Measurements from ENCODE around the gene DGKD.

DGKD gene

DNA sequence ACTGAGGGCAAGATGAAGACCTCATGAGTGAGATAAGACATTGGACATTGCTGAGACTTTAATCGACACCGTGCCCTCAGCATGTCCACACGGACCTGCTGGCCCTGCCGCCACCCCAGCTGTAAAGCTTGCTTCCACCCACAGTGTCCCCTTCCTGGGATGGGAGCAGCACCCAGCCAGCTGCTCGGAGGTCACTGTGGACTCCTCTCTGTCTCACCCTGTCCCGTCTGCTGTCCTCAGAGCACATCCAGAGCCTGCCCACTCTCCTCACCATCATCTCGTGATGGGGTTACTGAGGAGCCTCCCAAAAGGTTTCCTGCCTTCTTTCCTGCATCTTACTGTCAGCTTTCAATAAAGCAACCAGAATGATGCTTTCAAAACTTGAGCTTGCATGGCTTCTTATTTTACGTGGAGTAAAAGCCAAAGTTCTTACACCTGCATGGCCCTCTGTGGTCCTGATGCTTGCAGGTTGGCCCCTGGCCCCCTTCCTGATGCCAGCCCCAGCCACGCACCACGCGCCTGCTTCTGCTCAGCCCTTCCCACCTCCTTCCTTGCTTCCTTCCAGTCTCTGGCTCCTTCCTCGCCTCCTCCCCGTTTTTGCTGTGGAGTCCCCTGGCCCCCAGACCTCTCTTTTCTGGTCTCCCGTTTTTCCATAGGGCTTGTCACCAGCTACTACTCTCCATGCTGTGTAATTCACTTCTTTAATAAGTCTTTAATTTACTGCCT is 67.0 kb downstream of the DGKD start:
- intact Hi-C loops (cut with DNase I): no loop called here
- DNase-seq: no peak

DNA sequence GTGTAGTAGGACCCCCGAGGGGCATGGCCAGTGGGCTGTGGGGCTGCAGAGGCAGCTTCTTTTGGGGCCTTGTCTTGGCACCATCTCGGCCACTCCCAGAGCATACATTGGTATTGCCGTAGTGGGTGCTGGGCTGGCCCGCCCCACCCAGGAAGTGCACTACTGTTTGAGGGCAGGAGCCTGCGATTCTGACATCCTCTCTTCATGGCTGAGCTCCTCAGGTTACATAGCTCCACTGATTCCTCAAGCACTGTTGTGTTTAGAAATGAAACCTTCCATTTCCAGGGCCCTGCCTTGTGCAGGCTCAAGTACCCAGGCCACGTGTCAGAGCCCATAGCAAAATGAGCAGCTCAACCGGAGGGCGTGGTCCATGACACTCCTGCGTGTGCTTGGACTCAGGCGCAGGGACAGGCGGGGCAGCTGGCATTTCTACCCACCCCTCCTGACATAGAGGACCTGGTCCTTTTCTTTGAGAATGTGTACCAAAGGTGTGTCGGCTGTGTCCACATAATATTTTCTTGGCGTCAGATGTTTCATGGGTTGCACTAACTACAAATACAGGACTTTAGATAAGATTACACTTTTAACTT is 67.9 kb downstream of the DGKD start:
- DNase-seq: no peak
- intact Hi-C loops (cut with DNase I): no loop called here

DNA sequence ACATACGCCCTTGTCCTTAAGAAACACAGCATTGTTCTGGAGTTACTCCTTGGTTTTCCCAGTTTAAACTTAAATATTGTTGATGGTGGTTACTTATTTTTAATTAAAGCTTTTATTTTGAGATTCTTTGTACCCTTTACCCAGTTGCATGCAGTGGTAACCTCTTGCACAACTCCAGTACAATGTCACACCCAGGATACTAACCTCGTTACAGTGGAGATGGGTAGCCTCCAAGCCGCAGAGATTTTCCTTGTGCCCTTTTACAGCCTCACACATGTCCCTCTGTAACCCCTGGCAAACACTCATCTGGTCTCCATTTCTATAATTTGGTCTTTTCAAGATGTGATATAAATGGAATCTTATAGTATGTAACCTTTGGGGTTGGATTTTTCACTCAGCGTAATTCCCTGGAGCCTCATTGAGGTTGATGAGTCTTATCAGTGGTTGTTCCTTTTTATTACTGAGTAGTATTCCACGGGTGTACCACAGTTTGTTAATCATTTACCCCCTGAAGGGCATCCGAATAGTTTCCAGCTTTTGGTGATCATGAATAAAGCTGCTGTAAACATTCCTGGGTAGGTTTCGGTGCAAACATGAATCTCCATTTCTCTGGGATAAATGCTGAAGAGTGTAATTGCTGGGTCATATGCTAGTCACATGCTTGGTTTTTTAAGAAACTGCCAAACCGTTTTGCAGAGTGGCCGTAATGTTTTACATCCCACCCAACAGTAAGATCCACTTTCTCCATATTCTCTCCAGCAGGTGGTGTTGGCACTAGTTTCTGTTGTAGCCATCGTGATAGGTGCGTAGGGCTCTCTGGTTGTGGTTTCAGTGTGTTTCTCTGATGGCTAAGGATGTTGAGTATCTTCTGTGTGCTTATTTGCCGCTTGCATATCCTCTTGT is 68.6 kb downstream of the DGKD start:
- no peak for DNase-seq
- intact Hi-C loops (cut with DNase I): no loop called here

DNA sequence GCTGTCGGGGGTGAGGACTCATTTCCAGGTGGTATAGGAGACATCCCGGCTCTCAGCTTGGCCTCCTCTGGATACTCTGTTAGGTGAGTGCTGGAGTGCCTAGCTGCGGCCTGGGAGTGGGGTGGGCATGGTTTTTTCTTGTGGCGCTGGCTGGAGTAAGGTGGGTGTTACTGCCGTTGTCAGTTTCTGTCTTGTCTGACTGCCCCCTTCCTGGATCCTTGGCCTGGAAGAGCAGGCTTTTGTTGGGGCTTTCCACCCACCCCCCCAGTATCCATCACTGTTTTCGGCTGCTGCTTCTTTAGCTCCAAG is 69.2 kb downstream of the DGKD start:
- no peak for DNase-seq
- intact Hi-C loops (cut with DNase I): no loop called here

DNA sequence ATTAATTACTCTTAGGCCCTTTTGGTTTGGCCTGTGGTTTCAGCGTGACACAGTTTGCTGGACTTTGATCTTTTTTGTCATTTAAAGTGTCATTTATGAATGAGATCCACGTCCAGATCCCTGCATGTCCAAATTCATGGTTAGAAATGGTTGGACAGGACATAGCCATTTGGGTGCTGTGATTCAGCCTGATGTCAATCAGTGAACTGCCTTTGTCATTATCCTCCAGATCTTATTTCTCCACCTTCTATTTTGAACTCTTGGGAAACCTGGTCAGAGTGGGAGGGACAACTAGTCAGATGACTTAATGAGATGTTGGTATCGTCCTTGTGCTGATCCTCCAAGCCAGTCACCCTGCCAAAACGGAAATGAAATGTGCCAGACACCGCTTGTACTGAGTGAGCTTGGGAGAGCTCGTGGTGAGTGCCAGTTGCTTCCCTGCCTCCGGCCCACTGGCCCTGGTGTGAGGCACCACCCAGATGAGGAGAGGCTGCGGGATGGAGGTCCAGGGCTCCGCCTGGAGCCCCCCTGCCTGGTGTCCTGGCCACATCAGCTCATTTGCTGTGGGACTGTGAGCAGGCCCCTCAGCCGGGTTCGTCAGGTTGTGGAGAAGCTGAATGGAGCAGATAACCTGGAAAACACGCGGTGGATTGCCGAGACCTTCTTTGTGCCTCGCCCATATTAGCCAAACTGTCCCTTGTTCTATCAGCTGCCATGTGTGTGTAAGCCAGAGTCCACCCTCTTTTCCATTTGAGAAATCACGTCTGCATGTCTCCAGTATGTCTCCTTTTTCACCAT is 70.1 kb downstream of the DGKD start:
- DNase-seq: no peak
- intact Hi-C loops (cut with DNase I): no loop called here

DNA sequence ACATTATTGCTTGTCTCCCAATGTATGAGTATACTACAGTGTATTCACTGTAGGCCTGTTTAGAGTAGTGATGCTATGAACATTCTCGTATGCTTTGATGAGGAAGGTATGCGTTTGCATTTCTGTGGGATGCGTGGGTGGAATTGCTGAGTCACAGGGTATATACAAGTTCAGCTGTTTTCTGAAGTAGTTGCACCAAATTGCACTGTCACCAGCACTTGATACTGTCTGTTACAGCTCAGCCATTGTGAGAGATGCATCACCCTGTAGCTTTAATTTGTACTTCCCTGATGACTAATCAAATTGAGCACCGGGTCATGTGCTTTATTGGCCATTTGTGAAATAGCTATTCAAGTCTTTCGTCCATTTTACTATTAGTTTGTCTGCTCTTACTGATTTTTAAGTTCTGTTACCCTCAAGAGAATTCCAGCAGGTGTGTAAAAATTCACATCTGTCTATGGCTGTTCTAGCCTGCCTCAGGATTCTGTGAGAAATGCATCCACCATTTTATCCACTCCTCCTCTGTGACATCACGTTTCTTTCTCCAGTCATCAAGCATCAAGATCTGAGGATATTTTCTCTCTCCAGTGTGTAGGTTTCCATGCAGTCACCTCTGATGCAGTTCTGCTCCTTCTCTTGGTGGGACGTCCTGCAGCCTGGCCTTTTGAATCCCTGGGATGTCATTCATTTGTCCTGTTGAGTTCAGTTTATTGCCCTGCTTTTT is 72.5 kb downstream of the DGKD start:
- intact Hi-C loops (cut with DNase I): no loop called here
- no peak for DNase-seq

DNA sequence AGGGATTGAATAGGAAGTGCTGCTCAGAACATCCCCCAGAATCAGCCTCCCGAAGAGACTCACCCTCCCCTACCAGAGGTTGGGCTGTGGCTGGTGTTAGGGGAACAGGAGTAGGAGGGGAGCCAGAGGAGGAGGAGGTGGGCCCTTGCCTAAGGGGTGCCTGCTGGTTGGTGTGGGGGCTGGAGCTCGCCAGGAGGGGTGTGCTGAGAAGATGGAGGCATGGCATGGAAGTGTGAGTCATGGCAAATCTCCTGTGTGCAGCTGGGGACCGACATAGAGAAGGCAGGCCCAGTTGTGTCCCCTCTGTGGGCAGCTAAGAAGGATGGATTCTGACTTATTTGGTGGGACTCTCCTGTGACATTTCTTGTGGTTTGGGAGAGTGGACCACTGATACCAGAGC is 73.7 kb downstream of the DGKD start:
- DNase-seq: no peak
- intact Hi-C loops (cut with DNase I): no loop called here

DNA sequence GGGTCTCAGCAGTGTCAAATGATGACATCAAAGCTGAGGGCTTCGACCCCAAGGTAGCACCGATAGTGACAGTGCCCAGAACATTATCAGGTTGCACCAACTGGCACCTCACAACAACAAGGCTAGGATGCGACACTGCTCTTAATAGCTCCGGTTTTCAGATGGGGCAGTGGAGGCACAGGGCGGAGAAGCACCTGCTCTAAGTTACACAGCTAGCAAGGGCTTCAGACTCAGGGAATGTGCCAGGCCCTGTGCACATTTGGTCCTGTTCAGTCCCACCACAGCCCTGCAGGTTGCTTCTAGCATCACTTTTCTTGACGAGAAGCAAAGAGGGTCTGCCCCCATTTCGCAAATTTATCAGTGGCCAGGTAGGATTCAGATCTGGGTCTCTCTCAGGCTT is 74.1 kb downstream of the DGKD start:
- no peak for DNase-seq
- intact Hi-C loops (cut with DNase I): no loop called here

DNA sequence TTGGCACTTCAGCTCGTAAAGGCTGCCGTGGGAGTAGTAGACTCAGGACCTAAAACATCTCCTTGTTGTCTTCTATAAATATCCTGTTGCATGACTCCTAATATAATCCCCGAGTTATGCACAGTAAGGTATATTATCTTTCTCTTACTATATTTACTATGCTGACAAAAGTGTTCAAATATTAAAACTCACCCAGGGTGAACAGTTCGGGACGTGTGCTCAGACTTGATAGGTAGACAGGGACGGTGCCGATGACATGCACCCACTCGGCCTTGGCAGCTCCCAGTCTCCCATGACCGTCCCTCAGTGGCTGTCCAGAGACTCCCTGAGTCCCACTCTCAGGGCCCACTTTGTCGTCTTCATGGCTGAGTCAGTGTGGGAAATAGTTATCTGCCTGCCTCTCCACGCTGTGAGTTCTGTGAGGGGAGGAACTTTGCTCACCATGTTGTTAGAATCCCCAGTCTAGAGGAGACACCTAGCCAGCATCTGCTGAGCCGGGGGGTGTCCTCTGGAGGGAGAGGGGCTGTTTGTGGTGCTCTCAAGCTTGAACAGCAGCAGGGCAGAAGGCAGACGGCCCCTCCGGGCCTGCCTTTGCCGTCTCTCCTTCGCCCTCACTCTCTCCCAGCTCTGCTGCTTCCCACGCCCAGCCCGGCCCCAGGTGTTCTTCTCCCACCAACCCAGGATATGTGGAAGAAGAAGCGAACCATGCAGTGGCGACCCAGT is 75.0 kb downstream of the DGKD start:
- DNase-seq: peak in 1 of 10 donors; percentile 57
- intact Hi-C loops (cut with DNase I): no loop called here

DNA sequence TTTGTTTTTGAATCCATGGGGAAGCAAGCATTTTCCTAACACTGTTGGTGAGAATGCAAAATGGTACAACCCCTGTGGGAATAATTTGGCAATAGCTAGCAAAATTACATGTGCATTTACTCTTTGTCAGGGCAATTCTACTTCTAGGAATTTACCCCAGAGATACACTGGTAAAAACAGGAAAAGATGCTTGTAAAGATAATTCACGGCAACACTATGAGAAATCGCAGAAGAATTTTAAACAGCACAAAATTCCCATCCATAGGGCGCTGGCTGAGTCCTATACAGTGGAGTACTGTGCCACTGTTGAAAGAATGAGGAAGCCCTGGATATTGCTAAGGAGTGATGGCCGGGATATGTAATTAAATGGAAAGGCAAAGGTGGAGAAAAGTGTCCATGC is 75.8 kb downstream of the DGKD start:
- no peak for DNase-seq
- intact Hi-C loops (cut with DNase I): no loop called here

DNA sequence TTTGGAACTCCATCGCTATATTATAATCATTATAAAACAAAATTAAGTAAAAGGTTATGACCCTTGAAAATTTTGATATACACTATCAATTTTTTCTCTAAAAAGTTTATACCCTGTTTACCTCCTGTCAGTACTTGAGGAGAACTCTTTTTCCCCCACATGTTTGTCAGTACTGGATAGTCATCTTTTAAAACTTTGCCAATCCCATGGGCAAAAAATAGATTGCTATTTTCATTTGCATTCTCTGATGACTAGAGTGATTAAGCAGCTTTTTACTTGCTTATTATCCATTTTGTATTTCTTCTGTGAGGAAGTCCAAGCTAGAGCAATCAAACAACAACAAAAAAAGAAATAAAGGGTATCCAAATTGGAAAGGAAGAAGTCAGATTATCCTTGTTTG is 76.4 kb downstream of the DGKD start:
- intact Hi-C loops (cut with DNase I): no loop called here
- DNase-seq: no peak

DNA sequence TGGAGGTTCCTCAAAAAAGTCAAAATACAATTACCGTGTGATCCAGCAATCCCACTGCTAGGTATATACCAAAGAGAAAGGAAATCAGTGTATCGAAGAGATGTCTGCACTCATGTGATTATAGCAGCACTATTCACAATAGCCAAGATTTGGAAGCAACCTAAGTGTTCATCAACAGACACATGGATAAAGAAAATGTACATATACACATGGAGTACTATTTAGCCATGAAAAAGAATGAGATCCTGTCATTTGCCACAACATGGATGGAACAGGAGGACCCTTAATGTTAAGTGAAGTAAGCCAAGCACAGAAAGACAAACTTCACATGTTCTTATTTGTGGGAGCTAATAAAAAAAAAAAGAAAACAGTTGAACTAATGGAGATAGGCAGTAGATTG is 78.7 kb downstream of the DGKD start:
- intact Hi-C loops (cut with DNase I): no loop called here
- no peak for DNase-seq

DNA sequence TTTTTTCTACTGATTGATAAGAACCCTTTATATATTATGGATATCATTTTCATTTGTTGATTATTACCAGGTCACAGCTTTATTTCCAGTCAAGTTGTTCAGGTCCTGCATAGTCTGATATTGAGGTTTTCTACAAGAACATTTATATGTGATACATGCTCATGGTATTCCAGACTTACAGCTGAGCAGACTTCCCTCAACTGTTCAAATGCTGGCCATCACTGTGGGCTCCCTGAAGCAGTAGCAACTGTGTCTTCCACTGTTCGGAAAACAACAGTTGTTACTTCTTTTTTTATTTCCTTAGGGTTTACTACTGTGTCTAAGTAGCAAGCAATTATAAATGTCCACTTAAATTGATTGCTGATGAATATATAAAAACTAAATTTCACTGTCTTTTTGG is 79.5 kb downstream of the DGKD start:
- DNase-seq: peak in 1 of 10 donors; percentile 2
- intact Hi-C loops (cut with DNase I): no loop called here

DNA sequence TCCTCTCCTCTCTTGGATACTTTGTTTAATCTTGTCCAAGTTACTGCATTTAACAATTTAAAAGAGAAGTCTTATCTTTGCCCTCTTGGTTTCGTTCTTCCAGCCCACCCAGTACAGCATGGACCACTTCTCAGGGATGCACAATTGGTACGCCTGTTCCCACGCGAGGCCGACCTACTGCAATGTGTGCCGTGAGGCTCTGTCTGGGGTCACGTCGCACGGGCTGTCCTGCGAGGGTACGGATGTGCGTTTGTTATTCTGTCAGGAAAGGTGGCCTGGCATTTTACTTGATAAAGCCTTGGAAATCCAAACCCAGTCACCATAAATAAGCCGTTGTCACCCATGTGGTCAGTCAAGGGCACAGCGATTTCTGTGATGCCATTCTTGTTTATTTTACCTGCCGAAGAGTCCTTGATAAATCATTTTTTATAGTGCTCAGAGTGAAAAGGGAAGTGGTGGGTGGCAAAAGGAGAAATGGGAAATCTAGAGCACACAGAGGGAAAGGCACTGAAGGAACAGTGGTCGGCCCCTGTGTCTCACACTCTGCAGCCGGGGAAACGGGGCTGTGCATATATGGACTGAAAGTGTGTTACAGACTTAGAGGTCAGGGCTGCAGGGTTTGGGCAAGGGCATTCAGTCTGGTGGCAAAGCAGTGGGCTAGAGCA is 80.5 kb downstream of the DGKD start:
- DNase-seq: peak in 2 of 10 donors; percentile 48 to 73

DNA sequence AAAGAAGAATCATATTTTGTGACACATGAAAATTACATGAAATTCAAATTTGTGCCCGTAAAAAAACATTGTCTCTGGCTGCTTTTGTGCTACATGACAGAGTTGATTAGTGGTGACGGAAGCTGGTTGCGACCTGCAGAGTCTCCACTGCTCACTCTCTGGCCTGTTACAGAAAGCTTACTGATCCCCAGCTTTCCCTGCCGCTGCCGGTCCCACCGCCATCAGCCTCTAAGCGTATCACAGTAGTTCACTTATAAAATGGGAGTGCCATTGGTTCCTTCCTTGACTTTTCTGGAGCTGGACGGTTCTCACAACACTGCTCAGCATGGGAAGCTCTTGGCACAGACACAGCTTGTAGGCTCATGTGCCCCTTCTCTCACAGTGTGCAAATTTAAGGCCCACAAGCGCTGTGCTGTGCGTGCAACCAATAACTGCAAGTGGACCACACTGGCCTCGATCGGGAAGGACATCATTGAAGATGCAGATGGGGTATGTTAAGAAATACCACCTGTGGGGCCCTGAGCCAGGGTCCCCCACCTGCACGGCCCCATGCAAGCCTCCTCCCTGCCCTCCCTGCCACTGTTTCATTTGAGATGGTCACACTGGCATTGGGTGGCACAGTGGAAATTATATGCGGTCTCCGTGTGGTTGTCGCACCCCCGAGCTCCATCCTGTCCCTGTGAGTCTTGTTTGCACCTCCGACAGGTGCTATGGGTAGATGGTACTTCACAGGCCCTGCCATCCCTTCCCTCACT is 81.3 kb downstream of the DGKD start:
- intact Hi-C loops (cut with DNase I): no loop called here

More for the DNA sequence above, 80.5 kb downstream of the DGKD start:
- intact Hi-C loops (cut with DNase I): no loop called here

DNA sequence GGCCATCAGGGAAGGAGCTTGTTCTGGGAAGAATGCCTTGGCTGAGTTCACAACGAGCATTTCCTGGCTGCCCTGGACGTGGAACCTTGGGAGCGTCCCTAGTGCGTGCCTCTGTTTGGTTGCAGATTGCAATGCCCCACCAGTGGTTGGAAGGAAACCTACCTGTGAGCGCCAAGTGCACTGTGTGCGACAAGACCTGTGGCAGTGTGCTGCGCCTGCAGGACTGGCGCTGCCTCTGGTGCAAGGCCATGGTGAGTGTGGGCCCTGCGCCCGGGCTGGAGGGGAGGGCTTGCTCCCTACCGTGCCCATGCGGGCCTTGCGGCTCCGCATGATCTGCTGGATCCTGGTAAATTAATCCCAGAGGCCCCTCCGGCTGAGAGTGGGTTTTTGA is 81.9 kb downstream of the DGKD start:
- intact Hi-C loops (cut with DNase I): no loop called here
- peak in 3 of 10 donors; percentile 5 to 74 (median 68) for DNase-seq

More for the DNA sequence above, 81.3 kb downstream of the DGKD start:
- peak in 2 of 10 donors; percentile 2 to 67 for DNase-seq

DNA sequence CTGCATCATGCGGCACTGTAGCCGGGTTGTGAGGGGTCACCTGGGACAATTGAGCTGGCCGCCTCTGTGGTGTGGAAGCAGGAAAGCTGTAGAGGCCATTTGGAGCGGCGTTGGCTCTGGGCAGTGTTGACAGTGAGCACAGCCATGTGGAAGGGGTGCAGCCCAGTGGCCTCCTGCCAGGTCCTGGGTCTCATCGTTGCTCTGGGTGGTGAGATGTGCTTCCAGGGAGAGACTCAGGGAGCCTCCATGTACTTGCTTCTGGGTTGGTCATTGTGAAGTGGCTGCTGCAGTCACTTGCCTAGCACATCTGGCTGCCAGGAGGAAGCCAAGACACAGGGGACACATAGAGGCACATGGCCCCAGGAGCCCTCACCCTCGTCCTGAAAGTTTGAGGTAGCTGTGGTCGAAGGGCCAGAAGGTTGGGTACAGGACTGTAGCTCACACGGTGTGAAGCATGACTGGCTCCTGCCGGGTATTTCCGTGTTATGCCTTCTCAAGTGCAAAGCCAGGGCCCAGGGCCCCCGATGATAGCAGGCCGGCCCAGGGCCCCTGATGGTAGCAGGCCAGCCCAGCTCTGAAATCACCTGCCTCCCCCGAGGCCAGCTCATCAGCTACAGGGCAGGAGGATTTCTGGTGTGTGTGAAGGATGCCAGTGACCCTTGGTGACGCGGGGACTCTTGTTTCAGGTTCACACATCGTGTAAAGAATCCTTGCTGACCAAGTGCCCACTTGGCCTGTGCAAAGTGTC is 82.6 kb downstream of the DGKD start:
- peak in 3 of 10 donors; percentile 4 to 78 (median 72) for DNase-seq
- intact Hi-C loops (cut with DNase I): no loop called here
